Mucosa of stomach (tissue), 1 donor: ENCODE data around the gene SOWAHC.
A peak's percentile ranks its signal among the peaks of the same experiment; 100 is the strongest.
"Not testable (repeated sequence)": the region's sequence is repeated elsewhere in the genome, so short reads cannot be mapped to it uniquely, and the experiment has no call there.

Source experiments
- H3K27me3 ChIP-seq: one replicate; pipeline ENCODE4 v1.7.0; 2013; ENCODE audit warnings: mild to moderate bottlenecking, low read length; ENCODE audit not compliant: control insufficient read depth, insufficient read depth
- H3K36me3 ChIP-seq: one replicate; pipeline ENCODE4 v1.7.0; 2013; ENCODE audit warnings: low read length; ENCODE audit not compliant: control insufficient read depth, insufficient read depth
- H3K4me1 ChIP-seq: one replicate; pipeline ENCODE4 v1.7.0; 2013; ENCODE audit warnings: mild to moderate bottlenecking, low read length; ENCODE audit not compliant: control insufficient read depth, insufficient read depth
- H3K4me3 ChIP-seq: one replicate; pipeline ENCODE4 v1.7.0; 2013; ENCODE audit warnings: low read length
- H3K9ac ChIP-seq: one replicate; pipeline ENCODE4 v1.7.0; 2013; ENCODE audit warnings: mild to moderate bottlenecking, low read length, moderate library complexity
- H3K9me3 ChIP-seq: one replicate; pipeline ENCODE4 v1.7.0; 2013; ENCODE audit warnings: mild to moderate bottlenecking, low read length, moderate library complexity; ENCODE audit not compliant: control insufficient read depth
- donor health status: Pancreatic carcinoma.

Gene SOWAHC

DNA sequence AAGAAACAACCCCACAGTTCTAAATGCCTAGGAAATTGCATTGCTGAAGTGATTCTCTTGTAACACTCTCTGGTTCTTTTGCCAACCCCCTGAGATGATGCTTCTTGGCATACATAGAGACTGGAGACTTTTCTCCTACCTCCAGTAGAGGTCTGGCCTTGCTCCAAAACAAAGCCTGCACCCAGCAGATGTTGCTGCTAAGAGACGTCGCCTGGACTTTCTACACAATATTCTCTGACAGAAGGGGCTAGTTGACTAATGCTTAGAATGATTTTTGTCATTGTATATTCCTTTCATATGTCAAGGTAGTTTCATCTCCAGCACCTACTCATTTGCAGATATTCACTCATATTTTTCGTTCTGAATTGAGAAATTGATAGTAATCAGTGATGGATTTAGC is 24.6 kb downstream of the SOWAHC start:
- Histone ChIP-seq H3K27me3 (no peaks in the 10 kb centered on the region), H3K9ac (no peak overlapping the region), H3K4me1 (peaks cover 6% of the 10 kb centered on the region), H3K36me3 (no peaks in the 10 kb centered on the region), H3K9me3 (no peaks in the 10 kb centered on the region), H3K4me3 (no peak overlapping the region)

- peaks cover 17% of the 10 kb centered on the region for H3K4me1 ChIP-seq
- H3K9ac ChIP-seq, H3K36me3 ChIP-seq, H3K9me3 ChIP-seq, H3K4me3 ChIP-seq, H3K27me3 ChIP-seq: not testable (repeated sequence)
Measured at GRCh38 chr2:109640000-109640399, 25.8 kb downstream of the SOWAHC start.

DNA sequence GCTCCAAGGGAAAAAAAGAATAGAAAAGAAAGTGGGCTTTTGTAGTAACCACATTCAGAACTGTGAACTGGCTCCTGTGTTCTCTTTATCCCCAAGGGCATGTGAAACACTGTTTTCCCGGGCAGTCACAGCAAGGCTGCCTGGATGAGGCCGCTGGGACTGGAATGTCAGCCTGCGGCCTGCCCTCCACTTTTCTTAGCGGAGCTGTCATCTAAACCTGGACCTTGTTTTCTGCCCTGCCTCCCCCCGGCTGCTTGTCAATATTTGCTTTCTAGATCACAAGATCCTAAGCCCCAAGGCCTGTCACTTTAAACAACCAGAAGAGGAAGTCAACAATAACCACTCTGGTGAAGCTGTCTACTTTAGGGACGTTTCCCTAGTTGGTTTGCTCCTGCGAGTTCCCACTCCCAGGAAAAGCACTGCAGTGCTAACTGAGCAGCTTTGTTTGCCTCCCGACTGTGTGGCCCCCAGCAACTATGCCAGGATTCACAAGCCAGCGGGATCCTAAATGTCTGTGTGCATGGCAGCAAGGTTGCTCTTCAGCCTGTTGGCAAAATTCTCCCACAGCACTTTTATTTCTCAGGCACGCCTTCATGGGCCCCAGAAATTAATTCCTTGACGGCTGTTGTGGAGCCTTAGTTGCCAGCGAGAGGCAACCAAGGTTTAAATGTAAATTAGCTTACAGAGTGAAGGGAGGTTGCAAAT is 30.6 kb downstream of the SOWAHC start:
- Histone ChIP-seq H3K4me1 (peaks cover 15% of the 10 kb centered on the region), H3K27me3 (no peaks in the 10 kb centered on the region), H3K36me3 (no peaks in the 10 kb centered on the region), H3K9me3 (no peaks in the 10 kb centered on the region), H3K4me3 (no peak overlapping the region), H3K9ac (peak overlapping the region; percentile 58)

DNA sequence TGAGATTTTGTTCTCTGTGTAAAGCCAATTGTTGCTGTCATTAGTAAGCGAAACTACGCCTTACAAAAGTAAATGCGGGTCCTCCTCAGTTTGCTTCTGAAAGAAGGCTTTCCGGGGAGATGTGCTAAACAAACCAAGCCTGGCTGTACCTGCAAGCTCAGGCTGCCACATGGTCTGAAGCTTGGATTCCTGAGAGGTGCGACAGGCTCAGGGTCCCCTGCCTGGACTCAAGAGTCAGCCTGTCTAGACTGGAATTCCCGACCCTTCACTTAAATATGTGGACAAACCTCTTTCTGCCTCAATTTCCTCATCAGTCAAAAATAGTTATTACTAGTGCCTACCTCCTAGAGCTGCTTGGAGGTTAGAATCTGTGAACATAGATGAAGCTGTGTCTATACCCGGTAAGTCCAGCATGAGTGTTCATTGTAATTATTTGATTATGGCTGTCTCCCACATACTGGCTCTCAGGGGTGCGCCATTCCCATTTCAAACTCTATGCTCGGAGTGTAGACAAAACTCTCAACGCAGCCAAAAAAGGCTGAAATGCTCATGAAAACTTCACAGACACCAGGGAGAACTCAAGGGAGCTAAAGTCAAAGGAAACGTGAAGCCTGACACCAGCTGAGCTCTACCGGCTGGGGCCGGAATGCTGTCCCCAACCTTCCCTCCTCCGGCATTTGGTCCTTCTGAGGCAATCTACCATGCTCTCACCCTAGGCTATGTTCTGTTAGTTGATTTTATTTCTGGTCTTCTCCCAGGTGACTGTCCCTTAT is 31.4 kb downstream of the SOWAHC start:
- Histone ChIP-seq H3K9me3 (no peaks in the 10 kb centered on the region), H3K9ac (no peak overlapping the region), H3K4me3 (no peak overlapping the region), H3K4me1 (peaks cover 15% of the 10 kb centered on the region), H3K36me3 (no peaks in the 10 kb centered on the region), H3K27me3 (no peaks in the 10 kb centered on the region)

- no peaks in the 10 kb centered on the region for H3K27me3 ChIP-seq
- H3K9me3 ChIP-seq = no peaks in the 10 kb centered on the region
- H3K4me1 ChIP-seq = peaks cover 15% of the 10 kb centered on the region
- H3K36me3 ChIP-seq = no peaks in the 10 kb centered on the region
- H3K9ac ChIP-seq = no peak overlapping the region
- no peak overlapping the region for H3K4me3 ChIP-seq
Measured at GRCh38 chr2:109646961-109647360, 32.8 kb downstream of the SOWAHC start.

DNA sequence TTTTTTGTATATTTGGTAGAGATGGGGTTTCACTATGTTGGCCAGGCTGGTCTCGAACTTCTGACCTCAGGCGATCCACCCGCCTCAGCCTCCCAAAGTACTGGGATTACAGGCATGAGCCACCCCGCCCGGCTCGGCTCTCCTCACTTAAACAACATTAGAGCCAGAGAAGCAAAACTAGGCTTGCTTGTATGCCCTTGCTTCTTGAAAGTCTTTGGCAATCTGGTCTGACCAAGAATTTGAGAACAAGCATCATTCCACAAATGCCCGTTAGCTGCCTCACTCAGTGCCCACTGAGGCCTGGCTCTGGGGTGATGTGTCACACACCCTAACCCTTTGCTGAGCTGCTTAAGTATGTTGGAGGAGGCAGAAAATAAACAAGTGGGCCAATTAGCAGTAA is 33.5 kb downstream of the SOWAHC start:
- Histone ChIP-seq H3K9ac (no peak overlapping the region), H3K4me1 (peaks cover 15% of the 10 kb centered on the region), H3K36me3 (no peaks in the 10 kb centered on the region), H3K27me3 (no peaks in the 10 kb centered on the region), H3K9me3 (no peaks in the 10 kb centered on the region), H3K4me3 (no peak overlapping the region)

GRCh38 chr2:109648041-109648527 is 33.9 kb downstream of the SOWAHC start:
- Histone ChIP-seq H3K4me1 (peaks cover 15% of the 10 kb centered on the region), H3K4me3 (no peak overlapping the region), H3K36me3 (no peaks in the 10 kb centered on the region), H3K27me3 (no peaks in the 10 kb centered on the region), H3K9ac (no peak overlapping the region), H3K9me3 (no peaks in the 10 kb centered on the region)

GRCh38 chr2:109649736-109650695 is 35.9 kb downstream of the SOWAHC start:
- Histone ChIP-seq H3K36me3 (no peaks in the 10 kb centered on the region), H3K4me1 (peaks cover 5% of the 10 kb centered on the region), H3K4me3 (no peak overlapping the region), H3K9ac (no peak overlapping the region), H3K27me3 (no peaks in the 10 kb centered on the region), H3K9me3 (no peaks in the 10 kb centered on the region)

GRCh38 chr2:109654326-109655050 is 40.3 kb downstream of the SOWAHC start:
- H3K27me3 ChIP-seq = no peaks in the 10 kb centered on the region
- no peaks in the 10 kb centered on the region for H3K36me3 ChIP-seq
- no peaks in the 10 kb centered on the region for H3K4me1 ChIP-seq
- H3K4me3 ChIP-seq = no peak overlapping the region
- no peaks in the 10 kb centered on the region for H3K9me3 ChIP-seq
- no peak overlapping the region for H3K9ac ChIP-seq

DNA sequence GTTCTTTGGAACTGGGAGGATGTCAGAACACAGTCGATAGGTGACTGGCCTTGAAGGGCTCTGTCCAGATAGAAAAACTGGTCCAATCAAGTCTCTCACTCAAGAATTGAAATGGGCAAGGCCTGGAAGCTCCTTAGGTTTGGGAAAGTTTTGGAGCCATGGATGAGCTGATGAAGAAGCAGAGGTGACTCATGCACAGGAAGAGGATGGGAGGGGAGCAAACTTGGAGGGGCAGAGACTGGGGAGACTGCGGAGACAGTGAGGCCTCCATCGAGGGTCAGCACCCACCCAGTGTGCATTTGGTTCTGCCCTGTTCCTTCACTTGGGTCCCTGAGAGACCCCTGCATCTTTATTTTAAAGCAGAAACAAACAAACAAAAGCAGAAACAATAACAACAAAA is 41.1 kb downstream of the SOWAHC start:
- no peaks in the 10 kb centered on the region for H3K36me3 ChIP-seq
- H3K4me1 ChIP-seq = no peaks in the 10 kb centered on the region
- no peaks in the 10 kb centered on the region for H3K27me3 ChIP-seq
- H3K4me3 ChIP-seq = no peak overlapping the region
- no peak overlapping the region for H3K9ac ChIP-seq
- no peaks in the 10 kb centered on the region for H3K9me3 ChIP-seq

GRCh38 chr2:109659396-109660045 is 45.4 kb downstream of the SOWAHC start:
- Histone ChIP-seq H3K36me3 (no peaks in the 10 kb centered on the region), H3K9me3 (no peaks in the 10 kb centered on the region), H3K4me1 (no peaks in the 10 kb centered on the region), H3K27me3 (no peaks in the 10 kb centered on the region), H3K9ac (no peak overlapping the region), H3K4me3 (no peak overlapping the region)
